Stimulated activated CD4-positive, alpha-beta T cell treated with anti-CD3 and anti-CD28 coated beads, Interleukin-15, amount 100 ng/mL, for 1 hour (primary cell): ENCODE measurements around the gene FBXL15.

Experiments
- DNase-seq, 2 donors: peaks; one replicate each; pipeline ENCODE4 v3.0.0-alpha.2; 2020; ENCODE audit warnings: low read depth in 1 of 2, low spot score in 1 of 2

FBXL15 gene, protein sequence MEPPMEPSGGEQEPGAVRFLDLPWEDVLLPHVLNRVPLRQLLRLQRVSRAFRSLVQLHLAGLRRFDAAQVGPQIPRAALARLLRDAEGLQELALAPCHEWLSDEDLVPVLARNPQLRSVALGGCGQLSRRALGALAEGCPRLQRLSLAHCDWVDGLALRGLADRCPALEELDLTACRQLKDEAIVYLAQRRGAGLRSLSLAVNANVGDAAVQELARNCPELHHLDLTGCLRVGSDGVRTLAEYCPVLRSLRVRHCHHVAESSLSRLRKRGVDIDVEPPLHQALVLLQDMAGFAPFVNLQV

DNA sequence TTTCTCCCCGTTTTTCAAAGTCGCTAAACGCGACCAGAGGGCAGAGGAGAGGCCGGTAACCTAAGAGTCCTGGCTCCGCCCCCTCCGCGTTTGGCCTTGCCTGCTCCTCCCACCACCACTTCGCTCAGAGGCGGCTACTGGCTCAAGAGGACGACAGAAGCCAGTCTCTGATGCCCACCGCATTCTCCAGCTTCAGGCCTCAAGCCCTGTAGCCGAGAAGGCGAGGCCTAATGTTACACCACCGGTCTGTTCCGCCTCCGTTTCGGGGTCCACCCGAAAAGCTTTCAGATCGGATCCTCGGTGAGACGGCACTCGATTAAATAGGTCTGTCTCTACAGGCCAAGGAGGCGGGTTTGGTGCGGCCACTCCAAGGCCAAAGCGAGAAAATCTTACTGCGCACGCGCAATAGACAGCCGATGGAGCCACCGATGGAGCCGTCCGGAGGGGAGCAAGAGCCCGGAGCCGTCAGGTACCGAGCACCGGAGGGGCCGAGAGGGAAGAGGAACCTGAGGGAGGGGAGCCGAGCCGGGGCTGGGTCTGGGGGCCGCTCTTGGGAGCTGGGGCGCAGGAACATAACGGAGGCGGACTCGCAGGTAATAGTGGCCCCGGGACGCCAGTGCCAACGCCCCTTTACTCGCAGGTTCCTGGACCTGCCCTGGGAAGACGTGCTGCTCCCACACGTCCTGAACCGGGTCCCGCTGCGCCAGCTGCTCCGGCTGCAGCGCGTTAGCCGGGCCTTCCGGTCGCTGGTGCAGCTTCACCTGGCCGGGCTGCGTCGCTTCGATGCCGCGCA is at the start of gene FBXL15:
Gene FBXL15 (plus strand): TSS at position 123 of the 793 bp plus-strand sequence. CDS start 294 bp downstream, at position 417.
- peak; percentile 89 to 91 for DNase-seq

DNA sequence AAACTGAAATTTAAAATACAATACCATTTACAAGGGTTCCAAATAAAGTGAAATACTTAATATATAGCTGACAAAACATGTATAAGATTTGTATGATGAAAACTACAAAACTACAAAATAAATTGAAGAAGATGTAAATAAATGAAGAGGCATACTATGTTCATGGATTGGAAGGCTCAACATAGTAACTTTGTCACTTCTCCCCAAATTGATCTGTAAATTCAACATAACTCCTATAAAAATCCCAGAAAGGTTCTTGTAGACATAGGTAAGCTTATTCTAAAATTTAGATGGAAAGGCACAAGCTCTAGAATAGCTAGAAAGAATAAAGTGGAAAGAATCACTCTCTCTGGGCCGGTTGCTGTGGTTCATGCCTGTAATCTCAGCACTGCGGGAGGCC is 49.3 kb upstream of the FBXL15 start:
- no peak for DNase-seq

DNA sequence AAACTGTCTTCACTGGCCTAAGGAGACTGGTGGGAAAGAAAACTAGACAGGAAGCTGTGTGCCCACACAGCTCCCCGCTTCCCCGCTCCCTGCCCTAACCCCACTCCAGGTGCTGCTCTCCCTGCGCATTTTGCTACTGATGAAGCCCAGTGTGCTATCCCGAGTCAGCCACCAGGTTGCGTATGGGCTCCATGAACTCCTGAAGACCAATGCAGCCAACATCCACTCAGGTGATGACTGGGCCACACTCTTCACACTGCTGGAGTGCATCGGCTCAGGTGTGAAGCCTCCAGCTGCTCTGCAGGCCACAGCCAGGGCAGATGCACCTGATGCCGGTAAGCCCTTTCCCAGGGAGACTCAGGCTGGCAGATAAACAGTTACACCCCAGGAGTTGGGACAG is 45.4 kb upstream of the FBXL15 start:
- no peak for DNase-seq

DNA sequence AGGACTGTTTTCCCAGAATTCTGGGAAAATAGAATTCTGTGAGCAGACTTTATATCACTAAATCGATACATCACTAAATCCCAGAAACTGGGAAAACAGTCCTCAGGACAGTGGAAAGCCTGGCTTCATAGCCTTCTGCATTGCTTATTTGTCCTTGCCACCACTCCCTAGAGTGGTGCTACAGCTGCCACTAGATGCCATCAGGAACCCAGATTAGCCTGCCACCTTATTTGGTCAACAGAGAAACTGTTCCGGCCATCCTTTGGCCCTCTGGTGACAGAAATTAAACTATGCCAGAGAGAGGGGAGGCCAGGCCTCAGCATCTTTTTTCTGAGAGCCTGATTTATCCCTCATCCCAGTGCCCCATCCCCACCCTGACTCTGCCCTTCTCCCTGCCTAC is 44.8 kb upstream of the FBXL15 start:
- no peak for DNase-seq

DNA sequence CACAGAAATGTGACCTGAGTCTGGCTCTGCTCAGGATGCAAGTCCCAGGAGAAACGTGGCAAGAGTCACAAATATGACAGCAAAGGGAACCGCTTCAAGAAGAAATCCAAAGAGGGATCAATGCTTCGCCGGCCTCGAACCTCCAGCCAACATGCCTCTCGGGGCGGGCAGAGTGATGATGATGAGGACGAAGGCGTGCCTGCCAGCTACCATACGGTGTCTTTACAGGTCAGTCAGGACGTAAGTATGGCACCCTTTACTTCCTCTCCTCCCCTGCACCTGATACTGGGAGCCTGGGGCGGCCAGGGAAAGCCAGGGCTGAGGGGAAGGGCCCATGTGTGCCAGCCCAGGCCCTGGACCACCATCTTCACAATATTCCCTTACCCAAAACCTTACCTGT is 43.7 kb upstream of the FBXL15 start:
- no peak for DNase-seq

DNA sequence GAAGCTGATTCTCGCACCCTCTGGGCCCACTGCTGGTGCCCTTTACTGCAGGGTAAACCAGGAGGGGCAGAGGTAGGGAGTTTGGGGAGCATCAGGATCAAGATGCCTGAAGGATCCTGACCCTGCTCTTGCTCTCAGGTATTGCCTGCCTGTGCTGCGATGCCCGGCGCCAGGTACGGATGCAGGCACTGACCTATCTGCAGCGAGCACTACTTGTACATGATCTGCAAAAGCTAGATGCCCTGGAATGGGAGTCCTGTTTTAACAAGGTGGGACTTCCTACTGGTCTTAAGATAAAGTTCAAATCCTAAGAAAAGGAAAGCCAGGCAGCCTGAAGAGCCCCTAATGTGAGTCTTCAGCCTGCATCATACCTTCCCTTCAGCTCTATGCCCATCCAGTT is 41.3 kb upstream of the FBXL15 start:
- DNase-seq, result no peak

DNA sequence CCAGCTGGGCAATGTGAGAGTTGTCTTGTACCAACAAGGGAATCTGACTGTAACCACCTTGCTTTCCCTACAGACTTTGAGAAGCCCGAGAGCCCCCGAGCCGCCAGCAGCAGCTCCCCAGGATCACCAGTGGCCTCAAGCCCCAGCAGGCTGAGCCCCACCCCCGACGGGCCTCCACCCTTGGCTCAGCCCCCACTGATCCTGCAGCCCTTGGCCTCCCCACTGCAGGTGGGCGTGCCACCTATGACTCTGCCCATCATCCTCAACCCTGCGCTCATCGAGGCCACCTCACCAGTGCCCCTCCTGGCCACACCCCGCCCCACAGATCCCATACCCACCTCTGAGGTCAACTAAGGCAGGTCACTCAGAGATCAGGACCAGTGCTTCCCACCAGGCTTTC is 38.7 kb upstream of the FBXL15 start:
- DNase-seq, result no peak

DNA sequence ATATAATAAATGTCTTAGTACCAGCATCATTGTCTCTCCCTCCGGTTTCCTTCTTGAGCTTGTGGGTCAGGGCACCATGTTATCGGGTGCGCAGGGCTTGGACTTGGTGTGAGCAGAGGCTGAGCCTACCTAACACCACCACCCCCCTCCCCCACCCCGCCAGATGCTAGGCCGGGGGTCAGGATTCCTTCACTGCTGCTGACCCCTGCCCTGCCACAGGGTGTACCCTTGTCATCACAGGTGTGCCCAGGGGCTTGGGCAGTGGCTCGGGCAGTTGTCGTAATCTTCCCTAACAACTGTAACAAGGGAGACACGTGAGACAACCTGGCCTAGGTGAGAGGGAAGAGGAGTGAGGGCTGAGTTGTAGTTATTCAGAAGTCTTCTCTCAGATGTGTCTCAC is 37.8 kb upstream of the FBXL15 start:
- DNase-seq, result no peak

DNA sequence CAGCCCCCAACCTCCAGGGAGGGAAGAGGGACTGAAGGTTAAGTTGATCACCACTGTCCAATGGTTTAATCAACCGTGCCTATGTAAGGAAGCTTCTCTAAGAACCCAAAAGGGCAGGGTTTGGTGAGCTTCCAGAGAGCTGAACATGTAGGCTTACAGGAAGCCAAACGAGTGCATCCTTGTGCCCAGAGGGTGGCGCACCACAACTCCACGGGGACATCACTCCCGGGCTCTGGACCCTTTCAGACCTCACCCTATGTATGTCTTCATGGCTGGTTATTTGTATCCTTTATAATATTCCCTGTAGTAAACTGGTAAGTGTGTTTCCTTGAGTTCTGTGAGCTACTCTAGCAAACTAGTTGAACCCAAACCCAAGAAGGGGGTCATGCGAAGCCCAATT is 36.6 kb upstream of the FBXL15 start:
- no peak for DNase-seq

DNA sequence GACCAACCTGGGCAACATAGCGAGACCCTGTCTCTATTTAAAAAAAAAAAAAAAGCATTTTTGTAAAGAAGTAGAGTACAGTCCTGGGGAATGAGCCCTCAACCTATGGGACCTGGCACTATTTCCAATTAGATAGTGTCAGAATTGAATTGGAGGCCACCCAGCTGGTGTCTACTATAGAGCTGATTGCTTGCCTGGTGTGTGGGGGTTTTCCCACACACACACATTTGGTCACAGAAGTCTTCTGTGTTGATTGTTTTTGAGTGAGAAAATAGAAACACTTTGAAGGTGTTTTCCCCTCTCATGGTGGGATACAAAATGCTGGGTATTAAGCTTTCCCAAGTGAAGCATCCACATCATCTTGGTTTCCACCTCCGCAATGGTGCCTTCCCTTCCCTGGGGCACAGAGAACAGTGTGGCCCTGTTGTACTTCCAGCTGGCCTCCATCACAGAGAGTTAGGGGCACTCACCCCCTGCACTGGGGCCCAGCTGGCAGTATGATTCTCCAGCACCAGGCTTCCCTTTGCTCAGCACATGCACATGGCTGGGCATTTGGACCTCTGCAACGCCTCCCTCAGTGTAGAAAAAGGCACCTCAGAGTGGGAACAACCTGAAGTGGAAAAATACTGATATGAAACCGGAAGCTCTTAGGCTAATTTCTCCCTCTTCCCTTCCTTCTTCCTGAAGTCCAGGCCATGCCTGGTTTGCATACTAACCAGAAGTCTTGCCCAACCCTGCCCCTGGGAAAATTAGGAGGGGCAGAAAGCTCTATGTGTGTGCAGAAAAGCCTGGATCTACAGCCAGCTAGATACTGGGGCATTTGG is 35.8 kb upstream of the FBXL15 start:
- no peak for DNase-seq

DNA sequence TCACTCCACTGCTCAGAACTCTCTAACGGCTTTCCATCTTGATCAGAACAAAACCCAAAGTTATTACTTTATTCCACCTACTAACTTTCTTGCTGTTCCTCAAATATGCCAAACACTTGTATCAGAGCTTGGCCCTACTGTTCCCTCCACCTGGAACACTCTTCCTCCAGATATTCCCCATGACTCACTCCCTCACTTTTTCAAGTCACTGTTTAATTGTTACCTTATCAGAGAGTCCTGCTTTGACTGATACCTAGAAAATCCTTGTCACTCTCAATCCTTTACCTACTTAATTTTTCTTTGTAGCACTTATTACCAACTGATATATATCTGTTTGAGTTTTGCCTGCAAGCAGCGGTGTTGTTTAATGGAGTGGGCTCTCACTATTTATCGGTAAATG is 30.7 kb upstream of the FBXL15 start:
- no peak for DNase-seq

DNA sequence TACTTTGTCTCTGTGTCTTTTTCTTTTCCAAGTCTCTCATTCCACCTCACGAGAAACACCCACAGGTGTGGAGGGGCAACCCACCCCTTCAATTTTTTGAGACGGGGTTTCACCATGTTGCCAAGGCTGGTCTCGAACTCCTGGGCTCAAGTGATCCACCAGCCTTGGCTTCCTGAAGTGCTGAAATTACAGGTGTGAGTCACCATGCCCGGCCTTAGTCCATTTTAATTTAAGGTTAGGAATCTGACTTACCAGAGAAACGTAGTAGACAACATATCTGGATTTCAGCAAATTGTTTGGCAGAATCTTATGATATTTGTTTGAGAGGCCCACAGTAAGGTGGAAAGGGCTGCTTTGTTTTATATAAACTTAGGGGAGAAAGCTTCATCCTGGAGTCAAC is 28.3 kb upstream of the FBXL15 start:
- no peak for DNase-seq

DNA sequence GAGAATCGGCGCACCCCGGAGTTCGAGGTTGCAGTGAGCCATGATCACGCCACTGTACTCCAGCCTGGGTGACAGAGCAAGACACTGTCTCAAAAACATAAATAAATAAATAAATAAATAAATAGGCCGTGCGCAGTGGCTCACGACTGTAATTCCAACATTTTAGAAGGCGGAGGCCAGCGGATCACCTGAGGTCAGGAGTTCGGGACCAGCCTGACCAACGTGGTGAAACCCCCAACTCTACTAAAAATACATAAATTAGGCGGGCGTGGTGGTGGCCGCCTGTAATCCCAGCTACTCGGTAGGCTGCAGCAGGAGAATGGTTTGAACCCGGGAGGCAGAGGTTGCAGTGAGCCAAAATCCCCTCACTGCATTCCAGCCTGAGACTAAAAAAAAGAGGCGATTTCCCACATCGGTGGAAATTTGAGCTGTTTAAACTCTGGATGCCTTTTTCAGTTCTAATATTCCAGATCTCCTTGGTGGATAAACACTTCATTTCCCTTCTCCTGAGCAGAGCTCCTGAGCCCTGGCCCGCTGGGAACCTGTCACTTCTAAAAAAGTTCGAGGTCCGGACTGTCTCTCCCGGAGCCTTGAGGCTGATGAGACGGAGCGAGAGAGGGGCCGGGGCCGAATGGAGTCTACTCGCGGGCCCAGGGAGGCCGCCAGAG is 27.1 kb upstream of the FBXL15 start:
- DNase-seq, result no peak

DNA sequence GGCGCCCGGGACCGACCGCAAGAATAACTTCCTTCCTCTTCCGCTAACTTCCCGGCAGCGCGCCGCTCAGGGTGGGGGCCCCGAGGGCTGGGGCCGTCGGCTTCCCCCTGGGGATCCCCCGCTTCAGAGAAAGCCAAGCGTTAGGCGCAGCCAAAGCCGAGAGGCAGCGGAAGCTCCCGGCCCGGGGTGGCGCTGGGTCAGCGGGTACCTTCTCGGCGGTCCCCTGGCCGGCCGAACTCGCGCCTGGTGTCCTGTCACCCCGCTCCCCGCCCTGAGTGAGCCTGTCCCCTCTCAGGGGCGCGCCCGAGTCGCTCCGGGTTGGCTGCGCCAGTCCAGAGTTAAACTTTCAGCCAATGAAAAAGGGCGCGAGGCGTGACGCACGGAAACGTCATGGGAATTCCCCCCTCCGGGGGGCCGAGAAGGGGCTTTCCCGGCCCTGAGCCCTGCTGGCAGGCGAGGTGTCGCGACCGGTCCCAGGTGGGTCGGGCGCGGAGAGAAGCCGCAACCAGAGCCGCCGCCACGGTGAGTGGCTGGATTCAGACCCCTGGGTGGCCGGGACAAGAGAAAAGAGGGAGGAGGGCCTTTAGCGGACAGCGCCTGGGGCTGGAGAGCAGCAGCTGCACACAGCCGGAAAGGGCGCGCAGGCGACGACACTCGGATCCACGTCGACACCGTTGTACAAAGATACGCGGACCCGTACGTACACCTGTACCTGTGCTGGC is 26.4 kb upstream of the FBXL15 start:
- DNase-seq, result peak; percentile 98

DNA sequence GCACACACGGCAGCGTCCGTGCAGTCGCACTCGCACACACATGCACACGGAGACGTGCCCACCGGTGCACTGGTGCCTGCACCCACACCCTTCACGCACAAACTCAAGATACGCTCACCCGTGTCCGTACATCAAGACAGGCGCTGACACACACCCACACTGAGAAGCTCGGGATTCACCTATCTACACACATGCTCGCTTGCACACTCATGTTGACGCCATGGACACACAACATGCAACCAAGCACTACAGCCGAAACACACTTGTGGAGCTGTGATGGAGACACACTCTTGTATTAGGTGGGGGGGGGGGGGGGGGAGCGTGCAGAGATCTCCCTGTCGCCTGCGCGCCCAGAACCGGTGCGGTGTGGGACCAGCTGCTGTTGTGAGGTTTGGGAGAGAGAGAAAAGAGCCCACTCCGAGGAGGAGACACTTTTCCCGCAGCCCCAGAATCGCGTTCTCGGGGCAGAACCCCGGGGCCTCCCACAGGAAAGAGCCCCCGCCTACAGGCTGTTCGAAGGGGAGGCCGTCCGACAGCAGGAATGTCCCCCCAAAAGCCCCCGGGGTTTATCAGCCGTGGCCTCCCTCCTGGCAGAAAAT is 25.7 kb upstream of the FBXL15 start:
- peak in 1 of 2 donors; percentile 55 for DNase-seq

DNA sequence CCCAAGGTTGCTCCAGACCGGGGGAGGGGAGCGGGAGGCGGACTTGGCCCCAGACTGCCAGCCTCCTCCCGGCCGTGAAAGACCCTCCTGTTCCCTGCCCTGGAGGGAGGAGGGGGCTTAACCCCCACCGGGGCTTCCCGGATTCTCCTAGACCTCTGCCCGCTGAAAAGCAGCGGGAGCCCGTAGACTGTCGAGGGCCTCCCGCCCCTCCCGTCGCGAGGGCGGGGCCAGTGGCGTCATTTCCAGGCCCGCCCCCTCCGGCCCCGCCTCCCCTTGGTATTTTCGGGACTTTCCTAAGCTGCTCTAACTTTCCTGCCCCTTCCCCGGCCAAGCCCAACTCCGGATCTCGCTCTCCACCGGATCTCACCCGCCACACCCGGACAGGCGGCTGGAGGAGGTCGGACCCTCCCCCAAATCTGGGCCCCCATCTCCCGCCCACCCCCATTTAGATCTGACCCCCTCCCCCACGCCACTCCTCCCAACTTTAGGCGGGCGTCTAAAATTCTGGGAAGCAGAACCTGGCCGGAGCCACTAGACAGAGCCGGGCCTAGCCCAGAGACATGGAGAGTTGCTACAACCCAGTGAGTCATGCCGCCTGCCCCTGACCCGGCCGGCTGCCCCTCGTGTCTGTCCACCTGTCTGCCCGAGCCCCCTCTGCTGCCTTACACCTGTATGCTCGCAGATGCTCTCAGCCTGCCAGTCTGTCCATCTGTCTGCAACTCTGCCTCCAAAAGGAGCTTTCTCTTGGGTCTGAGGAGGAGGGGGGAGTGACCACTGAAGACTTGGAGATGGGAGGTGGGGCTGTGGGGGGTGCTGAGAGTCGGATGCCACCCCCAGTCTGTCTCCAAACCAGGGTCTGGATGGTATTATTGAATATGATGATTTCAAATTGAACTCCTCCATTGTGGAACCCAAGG is 25.0 kb upstream of the FBXL15 start, which contains the start of gene NFKB2:
Gene NFKB2 (plus strand): TSS at position 306 of the 917 bp plus-strand sequence. CDS start 255 bp downstream, at position 561.
- DNase-seq, result peak; percentile 92 to 93

DNA sequence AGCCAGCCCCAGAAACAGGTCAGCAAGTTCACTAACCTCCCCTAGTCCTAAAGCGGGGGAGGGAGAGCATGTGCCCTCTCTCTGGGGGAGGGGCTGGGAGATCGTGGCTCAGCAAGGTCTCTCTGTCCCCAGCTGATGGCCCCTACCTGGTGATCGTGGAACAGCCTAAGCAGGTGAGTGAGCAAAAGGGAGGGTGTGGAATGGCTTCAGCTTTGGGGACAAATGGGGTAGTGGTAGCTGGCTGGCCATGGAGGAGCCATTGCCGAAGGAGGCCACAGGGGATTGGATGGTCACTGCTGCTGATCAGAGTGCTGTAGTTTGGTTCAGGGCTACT is 24.4 kb upstream of the FBXL15 start:
- no peak for DNase-seq

DNA sequence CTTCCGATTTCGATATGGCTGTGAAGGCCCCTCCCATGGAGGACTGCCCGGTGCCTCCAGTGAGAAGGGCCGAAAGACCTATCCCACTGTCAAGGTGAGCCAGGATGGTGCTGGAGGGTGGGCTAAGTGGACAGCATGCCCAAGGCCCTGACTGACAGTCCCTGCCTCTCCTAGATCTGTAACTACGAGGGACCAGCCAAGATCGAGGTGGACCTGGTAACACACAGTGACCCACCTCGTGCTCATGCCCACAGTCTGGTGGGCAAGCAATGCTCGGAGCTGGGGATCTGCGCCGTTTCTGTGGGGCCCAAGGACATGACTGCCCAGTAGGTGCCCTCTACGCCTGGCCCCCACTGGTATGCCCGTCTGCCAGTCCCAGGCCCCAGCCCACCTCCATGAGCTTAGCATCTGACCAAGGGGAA is 23.9 kb upstream of the FBXL15 start:
- no peak for DNase-seq
